GM18498 (cell line): Measurements from ENCODE around the gene SDK2.

Experiments
- ATAC-seq: cut with Tn5 transposase; IDR thresholded peaks from one replicate; pipeline ENCODE4 v1.9.1; 2021; ENCODE audit warnings: mild to moderate bottlenecking, moderate library complexity; ENCODE audit not compliant: unreplicated experiment

The SDK2 gene

GRCh38 chr17:73635101-73635817 is 9.0 kb downstream of the SDK2 start:
- ATAC-seq: no peak

GRCh38 chr17:73634629-73635028 is 9.6 kb downstream of the SDK2 start:
- ATAC-seq: no peak

GRCh38 chr17:73633736-73634135 is 10.5 kb downstream of the SDK2 start:
- no peak for ATAC-seq

- no peak for ATAC-seq
Observed at GRCh38 chr17:73632513-73632912, 11.7 kb downstream of the SDK2 start.

- no peak for ATAC-seq
Observed at GRCh38 chr17:73630965-73631595, 13.2 kb downstream of the SDK2 start.

- no peak for ATAC-seq
Observed at GRCh38 chr17:73630531-73630930, 13.7 kb downstream of the SDK2 start.

GRCh38 chr17:73628642-73629552 is 15.3 kb downstream of the SDK2 start:
- no peak for ATAC-seq

GRCh38 chr17:73625991-73626673 is 18.1 kb downstream of the SDK2 start:
- no peak for ATAC-seq

GRCh38 chr17:73625006-73625405 is 19.2 kb downstream of the SDK2 start:
- no peak for ATAC-seq

GRCh38 chr17:73624496-73624988 is 19.7 kb downstream of the SDK2 start:
- no peak for ATAC-seq

- ATAC-seq: no peak
Observed at GRCh38 chr17:73623818-73624217, 20.4 kb downstream of the SDK2 start.

- ATAC-seq: no peak
Observed at GRCh38 chr17:73623247-73623646, 21.0 kb downstream of the SDK2 start.

- ATAC-seq: no peak
Observed at GRCh38 chr17:73622381-73622780, 21.9 kb downstream of the SDK2 start.

GRCh38 chr17:73621685-73622084 is 22.6 kb downstream of the SDK2 start:
- ATAC-seq: no peak

- no peak for ATAC-seq
Observed at GRCh38 chr17:73620414-73620813, 23.8 kb downstream of the SDK2 start.

- ATAC-seq: no peak
Observed at GRCh38 chr17:73617501-73617900, 26.7 kb downstream of the SDK2 start.

- ATAC-seq: no peak
Observed at GRCh38 chr17:73616873-73617404, 27.3 kb downstream of the SDK2 start.

- ATAC-seq: no peak
Observed at GRCh38 chr17:73616120-73616872, 27.9 kb downstream of the SDK2 start.

GRCh38 chr17:73614256-73614655 is 30.0 kb downstream of the SDK2 start:
- ATAC-seq: no peak
